GM19025 (cell line): ENCODE measurements around the gene TNS1.

ENCODE experiments used
- ATAC-seq: cut with Tn5 transposase; IDR thresholded peaks from one replicate; pipeline ENCODE4 v1.9.1; 2021; ENCODE audit warnings: mild to moderate bottlenecking, low read depth, moderate library complexity; ENCODE audit not compliant: unreplicated experiment

Gene TNS1

GRCh38 chr2:217947383-217948350 lies 55.1 kb downstream of the TNS1 start:
- no peak for ATAC-seq

- no peak for ATAC-seq
Measured at GRCh38 chr2:217946051-217946450, 56.7 kb downstream of the TNS1 start.

GRCh38 chr2:217945530-217945929 lies 57.3 kb downstream of the TNS1 start:
- ATAC-seq = no peak

DNA sequence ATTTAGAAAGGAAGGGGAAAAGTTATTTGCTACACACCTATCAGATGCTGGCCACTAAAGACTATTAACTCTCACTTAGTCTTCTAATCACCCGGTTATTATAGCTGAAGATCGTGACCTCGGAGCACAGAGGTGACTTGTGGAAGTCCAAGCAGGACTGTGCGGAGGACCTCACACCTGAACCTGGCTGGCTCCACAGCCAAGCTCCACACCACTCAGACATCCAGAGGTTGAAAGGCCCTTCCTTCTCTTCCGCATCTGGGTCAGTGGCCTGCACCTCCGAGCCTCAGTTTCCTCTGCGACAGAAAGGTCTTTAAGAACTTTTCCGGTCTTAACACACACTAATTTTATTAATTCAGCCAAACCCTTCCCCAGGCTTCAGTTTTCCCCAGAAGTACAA lies 57.9 kb downstream of the TNS1 start:
- no peak for ATAC-seq

DNA sequence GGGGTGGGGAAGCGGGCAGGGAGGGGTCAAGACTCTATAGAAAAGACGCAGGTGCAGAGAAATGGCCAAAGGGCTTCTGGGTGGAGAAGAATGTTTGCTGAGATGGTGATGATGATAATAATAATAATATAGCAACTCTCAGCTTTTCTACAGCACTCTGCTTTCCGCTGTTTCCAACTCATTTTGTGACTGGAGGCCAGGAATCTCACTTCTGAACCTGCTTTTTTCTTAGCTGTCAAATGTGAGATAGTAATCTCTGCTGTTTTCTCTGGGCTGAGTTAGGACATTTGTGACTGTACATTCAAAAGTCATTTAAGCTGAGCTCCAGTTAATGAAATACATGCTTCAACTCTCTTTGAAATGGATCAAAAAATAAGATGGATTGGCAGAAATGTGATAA lies 58.4 kb downstream of the TNS1 start:
- no peak for ATAC-seq

- no peak for ATAC-seq
Measured at GRCh38 chr2:217943446-217944321, 59.1 kb downstream of the TNS1 start.

GRCh38 chr2:217942731-217943335 lies 60.0 kb downstream of the TNS1 start:
- ATAC-seq = no peak

- ATAC-seq = no peak
Measured at GRCh38 chr2:217941886-217942728, 60.7 kb downstream of the TNS1 start.

DNA sequence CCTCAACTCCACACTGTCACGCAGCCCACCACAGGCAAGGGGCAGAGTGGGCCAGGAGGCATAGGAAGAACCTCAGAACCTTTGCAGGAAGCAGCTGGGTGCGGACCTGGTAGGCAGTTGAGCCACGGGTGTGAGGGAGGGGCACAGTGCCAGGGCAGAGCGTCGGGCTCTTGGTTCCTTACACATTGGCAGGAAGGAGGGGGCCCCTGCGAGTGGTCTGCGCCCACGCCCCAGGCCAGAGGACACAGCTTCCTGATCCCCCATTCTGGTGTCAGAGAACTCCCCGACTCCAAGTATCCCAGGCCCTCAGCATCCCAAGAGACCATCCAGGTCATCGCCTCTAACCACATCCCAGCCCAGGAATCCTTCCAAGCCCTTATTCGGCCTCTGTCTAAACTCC lies 61.5 kb downstream of the TNS1 start:
- ATAC-seq = no peak

DNA sequence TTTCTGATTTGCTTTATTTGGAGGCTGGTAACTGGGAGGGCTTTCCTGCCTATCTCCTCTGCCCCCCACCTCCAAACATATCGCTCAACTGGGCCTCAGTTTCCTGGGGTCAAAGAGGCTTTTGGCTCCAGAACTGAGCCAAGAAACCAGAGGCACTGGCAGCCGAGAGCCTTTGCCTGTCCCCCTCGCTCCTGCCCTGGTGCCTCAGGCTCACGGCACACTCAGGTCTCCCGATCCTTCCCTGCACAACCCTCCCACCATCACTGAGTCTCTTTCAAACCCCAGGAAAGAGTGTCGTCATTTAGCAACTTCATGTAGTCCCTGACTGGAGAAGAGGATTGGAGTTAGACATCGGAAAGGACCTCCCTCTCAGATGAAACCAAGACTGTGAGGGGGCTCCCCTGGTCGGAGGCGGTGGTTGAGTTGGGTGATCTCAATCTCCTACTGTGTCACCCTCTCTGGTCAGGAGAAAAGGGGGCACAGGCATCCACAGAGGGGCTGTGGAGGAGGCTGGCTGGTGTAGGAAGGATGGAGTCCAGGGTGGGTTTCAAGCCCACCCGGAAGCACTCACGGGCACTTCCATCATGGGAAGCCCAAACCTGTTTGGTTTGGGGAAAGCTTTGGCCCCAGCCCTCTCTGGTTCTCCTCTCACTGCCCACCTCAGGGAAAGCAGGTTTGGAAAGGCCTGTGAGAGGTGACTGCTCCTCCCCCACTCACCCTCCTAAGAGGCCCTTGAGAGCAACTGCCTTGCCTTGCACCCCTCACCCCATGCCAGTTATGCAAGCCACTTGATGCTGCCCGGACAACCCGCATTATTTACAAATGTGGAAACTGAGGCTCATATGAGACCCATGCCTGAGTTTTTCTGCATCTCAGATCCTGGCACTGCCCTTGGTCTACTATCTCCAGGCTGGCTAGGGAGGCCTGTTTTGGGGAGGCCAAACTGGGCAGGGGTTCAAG lies 62.3 kb downstream of the TNS1 start:
- ATAC-seq = no peak

DNA sequence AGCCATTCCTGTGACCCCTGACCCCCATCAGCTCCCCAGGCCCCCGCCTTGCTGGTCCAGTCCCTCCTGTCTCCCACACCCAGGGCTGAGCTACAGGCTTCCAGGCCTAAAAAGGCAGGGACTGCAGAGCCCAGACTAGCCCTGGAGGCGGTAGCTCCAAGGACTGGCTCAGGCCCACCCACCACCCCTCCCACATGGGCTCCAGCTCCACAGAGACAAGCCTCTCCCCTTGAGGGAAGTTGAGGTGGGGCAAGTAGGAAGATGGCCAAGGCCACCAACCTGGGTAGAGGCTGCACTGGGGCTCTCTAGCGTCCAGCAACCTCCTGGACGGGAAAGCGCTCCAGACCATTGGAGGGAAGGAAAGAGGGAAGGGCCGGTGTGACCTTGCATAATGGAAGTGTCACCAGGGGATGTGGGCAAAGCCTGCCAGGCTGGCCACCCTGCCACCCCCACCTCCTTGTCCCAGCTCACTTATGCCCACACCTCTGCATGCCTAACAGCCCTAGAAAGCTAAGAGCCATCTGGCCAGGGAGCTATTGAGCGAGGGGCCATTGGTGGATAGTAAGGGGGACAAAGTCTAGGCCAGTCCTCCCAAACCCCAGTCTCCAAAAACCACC lies 63.1 kb downstream of the TNS1 start:
- no peak for ATAC-seq

DNA sequence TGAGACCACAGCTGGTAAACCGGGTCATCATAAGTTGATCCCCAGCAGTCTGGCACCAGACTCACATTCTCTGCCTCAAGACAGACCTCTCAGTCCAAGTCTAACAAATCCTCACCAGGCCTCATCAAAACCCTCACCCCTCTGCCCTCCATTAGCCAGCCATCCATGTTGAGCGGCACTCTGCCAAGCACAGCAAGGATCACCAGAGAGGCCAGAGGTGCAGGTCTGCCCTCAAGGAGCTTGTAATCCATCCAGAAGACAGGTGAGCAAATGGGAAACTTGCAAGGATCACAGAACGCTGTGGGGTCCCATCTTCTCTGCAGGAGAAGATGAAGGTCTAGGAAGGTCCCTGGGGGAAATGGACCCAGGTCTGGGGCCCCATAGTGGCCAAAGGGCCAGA lies 63.6 kb downstream of the TNS1 start:
- no peak for ATAC-seq

DNA sequence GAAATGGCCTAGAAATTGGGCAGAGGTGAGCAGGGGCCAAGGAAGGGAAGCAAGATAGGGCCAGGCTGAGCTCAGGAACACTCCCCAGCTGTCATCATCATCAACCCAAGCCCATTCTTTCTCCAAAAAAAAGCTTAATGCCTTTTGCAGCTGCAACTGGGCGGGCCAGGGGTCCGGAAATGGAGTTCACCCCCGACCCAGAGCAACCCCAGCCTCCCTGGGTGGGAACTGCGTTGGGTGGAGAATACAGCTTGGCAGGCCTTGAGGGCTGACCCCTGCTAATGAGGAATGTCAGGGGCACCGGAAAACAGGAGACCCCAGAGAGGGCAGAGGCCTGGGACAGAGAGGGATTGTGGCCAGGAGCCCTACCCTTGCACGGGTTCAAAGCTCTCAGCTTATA lies 64.8 kb downstream of the TNS1 start:
- ATAC-seq = no peak

DNA sequence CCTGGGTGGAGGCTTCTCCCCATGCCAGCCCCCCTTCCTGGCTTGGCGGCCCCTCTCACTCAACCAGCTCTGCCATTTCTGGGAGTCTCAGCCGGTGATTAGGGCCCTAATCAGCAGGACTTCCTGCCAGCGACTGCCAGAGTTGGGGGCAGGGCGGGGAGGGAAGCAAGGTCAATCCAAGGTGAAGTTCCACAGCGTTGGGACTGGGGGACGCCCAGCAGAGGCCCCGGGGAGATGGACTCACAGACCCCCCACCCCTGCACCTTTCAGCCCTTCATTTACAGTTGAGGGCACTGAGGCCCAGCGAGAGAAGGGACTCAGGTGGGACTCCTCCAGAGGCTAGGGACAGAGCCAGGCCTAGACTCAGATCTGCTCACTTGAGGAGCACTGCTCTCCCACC lies 65.3 kb downstream of the TNS1 start:
- no peak for ATAC-seq

GRCh38 chr2:217936952-217937351 lies 65.8 kb downstream of the TNS1 start:
- ATAC-seq = no peak

GRCh38 chr2:217935901-217936684 lies 66.7 kb downstream of the TNS1 start:
- ATAC-seq = no peak

DNA sequence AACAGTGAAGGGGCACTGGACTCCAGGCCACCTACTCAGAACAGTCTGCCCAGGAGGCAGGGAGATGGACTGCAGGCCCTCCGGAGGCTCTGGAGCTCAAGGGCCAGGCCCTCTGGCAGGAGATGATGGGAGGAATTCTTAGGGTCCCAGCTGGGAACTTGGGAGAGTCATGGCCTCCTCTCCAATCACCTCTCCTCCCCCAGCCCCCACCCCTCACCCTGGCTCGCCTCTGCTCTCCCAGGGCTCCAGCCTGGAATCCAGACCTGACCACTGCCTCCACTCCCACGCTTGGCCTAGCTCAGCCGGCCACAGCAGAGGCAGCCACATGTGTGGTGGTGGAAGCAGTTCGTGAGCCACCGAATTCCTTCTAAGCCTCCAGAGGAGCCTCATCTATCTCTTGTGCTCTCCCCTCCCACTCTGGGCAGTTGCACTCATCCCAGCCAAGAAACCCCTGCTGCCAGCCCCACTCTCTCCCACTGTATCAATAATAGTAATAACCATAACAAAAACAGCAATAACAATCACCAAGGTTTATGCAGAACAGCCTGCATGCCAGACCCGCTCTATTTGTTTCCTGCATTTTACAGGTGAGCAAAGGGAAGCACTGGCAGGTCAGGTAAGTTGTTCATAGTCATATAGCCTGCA lies 67.4 kb downstream of the TNS1 start:
- ATAC-seq = no peak
